ENCODE results near the gene TTC34.

GRCh38 chr1:2644591-2645101 is 156.8 kb downstream of the TTC34 start:
- no peak for TF ChIP-seq GATA2 (IDR thresholded peaks at IDR 0.05; ENCODE audit: low read depth, low read length)
- no peak for TF ChIP-seq GATA3 (IDR thresholded peaks at IDR 0.05; ENCODE audit: low read depth, low read length)
